SHP77 treated with DMSO at 0.1 percent for 48 hours (cell line): ENCODE data around the gene ZNF416.

ENCODE experiments used
- DNase-seq: peaks from one replicate; lab custom pipeline; 2025; lab: John Stamatoyannopoulos, UW

The ZNF416 gene

DNA sequence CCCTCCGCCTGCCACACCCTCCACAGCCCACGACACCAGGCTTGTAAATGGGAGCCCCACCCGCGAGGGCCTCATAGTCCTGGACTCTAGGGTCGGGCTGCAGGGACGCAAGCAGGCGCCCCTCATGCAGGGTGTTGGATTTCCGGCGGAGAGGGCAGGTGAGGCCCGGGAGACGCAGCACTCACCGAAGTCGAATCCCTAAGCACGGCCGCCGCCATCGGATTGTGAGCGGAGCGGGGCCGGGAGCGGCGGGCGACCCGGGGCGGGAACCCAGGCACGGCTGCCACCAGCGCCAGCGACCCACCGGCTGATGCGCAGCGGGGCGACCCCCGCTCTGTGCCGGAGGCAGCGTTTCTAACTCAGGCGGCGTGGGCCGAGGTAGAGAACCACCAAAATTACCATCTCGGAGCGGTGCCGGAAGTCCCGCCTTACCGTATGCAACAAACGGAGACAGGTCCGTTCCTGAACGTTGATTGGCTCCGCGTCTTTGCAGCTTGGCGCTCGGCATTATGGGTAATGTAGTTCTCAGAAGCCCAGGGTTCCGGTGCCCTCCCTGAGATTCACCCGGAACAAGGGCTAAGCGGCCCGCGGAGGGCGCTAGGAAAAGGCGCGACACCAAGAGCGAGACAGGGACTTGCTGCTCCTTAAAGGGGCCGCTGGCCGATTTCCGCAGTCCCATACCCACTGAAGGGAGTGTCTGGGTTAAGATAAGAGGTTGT, at the start of gene ZNF416:
Gene ZNF416, minus strand, starts transcription at position 425 of the 719 bp plus-strand sequence. Its CDS starts 207 bp downstream, at position 218.
- DNase-seq, result peak; percentile 88

DNA sequence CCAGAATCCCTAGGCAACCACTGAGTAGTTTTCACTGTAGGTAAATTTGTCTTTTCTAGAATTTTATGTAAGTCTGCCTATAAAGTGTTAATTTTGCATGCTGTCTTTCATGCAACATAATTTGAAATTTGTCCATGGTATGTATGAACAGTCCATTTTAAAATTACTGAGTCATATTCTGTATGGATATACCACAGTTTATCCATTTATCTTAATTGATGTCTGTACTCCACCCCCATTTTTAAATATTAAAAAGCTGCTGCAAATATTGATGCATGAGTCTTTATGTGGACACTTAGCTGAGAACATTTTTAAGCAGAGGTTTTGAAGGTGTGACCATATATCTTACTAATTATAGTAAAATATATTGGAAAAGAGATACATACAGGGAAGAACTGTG, 44.4 kb upstream of the ZNF416 start:
- no peak for DNase-seq

GRCh38 chr19:57620673-57621348, 42.1 kb upstream of the ZNF416 start:
- DNase-seq, result no peak

DNA sequence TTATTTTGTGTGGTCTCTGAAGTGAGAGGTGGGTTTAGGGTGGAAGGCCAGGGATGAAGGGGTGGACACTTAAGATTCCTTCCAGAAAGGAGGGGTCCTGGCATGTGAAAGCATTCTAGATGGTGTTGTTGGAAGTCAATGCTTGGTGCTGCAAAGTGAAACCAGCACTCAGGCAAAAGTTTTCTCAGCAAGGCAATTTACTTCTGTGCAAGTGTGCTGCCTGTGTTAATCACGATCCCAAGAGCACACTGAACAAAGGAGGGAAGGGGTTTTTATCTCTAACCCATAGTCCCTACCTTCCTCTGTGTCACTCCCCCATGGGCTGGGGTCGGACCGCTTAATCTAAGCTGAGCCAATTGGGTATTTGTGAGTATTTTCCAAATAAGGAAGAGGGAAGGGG, 36.6 kb upstream of the ZNF416 start:
- DNase-seq, result no peak

GRCh38 chr19:57613941-57614743, 35.4 kb upstream of the ZNF416 start, which contains the start of gene ZNF134:
Gene ZNF134, plus strand, starts transcription at chr19:57614242. Its CDS starts 5,227 bp downstream, at chr19:57619469.
- DNase-seq, result peak; percentile 82

DNA sequence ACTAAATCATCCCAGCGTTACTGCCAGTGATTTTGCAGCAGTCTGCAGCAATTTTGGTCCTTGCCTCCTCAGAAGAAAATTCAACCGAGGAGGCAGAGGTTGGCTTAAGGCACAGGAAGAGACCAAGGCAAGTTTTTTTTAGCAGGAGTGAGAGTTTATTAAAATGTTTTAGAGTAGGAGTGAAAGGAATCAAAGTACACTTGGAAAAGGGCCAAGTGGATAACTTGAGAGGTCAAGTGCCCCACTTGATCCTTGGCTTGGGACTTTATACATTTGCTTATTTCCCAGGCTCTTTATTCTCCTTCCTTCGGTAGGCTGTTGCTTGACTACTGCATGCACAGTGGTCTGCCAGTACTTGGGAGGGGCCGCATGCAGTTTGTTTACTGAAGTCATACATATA, 32.4 kb upstream of the ZNF416 start:
- no peak for DNase-seq

DNA sequence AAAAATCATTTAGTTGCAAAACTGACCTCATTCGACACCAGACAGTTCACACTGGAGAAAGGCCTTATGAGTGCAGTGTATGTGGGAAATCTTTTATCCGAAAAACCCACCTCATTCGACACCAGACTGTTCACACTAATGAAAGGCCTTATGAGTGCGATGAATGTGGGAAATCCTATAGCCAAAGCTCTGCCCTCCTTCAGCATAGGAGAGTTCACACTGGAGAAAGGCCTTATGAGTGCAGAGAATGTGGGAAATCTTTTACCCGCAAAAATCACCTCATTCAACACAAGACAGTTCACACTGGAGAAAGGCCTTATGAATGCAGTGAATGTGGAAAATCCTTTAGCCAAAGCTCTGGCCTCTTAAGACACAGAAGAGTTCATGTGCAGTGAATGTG, 28.2 kb upstream of the ZNF416 start:
- DNase-seq, result no peak

DNA sequence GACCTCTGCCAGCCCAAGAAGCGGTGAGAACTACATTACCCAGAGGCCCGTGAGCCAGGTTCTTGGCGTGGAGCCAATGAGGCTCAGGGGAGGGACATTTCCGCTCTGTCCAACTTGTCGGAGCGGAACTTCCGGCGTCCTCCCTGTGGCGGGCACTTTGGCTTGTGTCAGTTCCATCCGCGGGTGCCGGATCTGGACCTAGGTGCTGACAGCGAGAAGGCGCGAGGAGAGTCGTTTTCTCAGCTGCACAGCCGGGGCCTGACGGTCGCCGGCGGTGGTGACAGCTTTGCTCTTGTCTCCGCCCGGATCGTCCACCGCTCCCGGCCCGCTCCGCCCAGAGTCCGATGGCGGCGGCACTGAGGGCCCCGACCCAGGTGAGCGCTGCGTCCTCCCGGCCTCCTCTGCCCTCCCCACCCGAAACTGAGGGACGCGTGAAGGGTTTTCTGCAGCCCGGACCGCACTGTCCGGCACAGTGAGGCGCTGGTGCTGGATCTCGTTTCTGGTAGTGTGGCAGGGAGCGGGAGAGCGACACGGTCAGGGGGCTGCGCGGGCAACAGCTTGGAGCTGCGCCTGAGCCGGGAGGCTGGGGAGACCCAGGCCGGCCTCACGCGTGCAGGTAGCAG, 21.2 kb upstream of the ZNF416 start, which contains the start of gene ZNF530:
Gene ZNF530, plus strand, starts transcription at position 125 of the 623 bp plus-strand sequence. CDS start 4,461 bp downstream, outside the sequence.
- DNase-seq, result peak; percentile 74

DNA sequence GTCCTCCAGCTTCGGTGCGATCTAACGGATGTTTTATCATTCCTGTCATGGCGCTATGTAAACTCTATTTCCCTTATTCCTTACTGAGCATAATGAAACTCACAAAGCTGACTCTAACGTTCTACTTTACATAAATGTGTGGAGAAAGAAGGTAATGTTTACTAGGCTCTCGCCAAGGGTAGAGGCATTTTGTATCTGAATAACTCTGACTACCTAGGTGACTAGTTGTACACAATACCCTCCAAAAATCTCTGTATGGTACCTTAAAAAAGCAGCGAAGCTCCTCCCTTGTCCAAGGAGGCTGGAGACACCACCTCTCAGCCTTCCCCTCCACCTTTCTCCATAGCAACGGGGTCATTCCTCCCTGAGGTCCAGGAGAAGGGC, 20.7 kb upstream of the ZNF416 start:
- DNase-seq, result no peak

DNA sequence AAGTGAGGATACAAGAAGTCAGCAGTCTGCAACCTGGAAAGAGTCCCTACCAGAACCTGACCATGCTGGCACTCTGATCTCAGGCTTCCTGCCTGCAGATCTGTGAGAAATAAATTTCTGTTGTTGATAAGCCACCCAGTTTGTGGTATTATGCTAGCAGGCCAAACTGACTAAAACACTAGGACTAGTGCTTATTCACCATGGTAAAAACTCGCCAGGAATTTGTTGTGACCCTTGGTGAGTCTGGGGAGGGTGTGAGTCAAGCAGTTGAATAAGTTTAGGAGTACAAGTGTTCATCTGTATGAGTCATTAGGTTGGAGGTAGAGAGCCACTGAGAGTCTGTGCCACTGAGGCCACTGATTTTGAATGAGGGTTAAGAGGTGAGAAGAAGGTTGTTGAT, 8.8 kb upstream of the ZNF416 start:
- no peak for DNase-seq

DNA sequence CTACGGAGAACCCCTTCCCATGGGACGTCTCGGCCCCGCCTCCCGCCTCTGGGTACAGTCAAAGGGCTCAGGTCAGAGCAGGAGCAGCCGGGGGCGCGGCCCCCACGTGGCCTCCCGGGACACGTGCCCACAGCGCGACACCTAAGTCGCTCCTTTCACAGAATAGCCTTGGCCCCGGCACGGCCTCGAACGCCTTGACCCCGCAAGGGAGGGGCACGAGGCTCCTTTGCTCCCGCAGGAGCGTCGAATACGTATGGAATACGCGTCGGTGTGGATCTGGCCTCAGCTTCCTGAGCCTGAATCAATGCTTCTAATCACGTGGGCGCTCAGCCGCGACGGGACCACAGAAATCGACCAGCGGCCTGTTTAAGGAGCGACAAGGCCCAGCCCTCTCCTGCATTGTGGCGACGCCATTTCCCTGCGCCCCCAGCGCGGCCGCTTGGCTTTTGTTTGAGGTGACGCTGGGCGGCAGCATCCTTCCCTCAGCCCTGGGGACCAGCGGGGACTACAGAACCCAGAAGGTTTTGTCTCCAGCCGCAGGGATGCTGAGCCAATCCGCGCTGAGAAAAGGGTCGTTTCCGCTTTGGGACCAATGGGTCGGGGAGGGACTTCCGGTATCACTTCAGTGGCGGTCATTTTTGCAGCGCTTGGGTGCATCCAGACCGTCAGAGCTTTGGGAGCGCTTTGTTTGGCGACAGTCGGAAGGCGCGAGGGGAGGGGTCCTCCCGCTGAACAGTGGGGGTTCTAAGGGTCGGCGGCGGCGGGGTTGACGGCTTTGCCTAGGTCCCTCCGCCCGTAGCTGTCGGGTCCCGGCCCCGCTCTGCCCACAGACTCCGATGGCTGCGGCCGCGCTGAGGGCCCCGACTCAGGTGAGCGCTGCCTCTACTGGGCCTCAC, 5.1 kb upstream of the ZNF416 start, which contains the start of gene ZIK1:
Gene ZIK1, plus strand, starts transcription at position 625 of the 896 bp plus-strand sequence. Its CDS starts 212 bp downstream, at position 837.
- DNase-seq, result no peak

DNA sequence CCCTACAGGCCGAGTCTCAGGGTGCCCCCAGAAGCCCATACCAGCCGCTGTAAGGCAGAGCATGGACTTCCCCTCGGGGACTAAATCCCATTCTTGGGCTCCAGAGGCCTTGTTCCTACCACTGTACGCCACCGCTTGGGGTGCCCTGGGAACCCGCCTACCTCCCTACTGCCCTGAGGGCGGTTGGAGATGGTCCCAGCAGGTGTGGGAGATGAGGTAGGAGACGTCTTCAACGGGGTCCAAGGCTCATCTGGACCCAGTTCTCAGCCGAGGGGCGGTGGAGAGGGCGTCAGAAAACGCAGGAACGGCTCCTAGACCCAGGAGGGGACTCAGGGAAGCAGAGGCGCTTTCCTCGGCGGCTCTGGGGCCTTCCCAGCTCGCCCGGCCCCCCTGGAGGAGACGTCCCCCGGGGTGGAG, 4.4 kb upstream of the ZNF416 start:
- no peak for DNase-seq

- no peak for DNase-seq
Observed at GRCh38 chr19:57576661-57577060, 2.0 kb downstream of the ZNF416 start.

GRCh38 chr19:57572415-57572947, 6.2 kb downstream of the ZNF416 start:
- DNase-seq, result no peak

DNA sequence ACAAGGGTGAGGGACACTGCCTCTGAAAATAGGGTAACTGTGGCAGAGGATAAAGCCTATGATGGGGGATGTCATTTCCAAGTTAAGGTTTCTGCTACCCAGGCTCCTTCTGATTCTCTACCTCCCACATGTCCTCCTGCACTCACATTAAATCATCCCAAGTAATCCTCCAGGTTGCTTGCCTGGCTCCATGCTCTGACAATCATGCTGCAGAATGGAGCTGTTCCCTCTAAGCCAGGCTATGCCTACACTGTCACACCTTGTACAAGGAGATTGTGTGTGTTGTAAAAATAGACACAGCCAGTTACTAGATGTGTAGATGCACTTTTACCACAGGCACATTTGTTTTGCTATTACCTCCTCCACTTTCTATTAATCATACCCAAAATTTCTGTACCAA, 8.0 kb downstream of the ZNF416 start:
- no peak for DNase-seq

DNA sequence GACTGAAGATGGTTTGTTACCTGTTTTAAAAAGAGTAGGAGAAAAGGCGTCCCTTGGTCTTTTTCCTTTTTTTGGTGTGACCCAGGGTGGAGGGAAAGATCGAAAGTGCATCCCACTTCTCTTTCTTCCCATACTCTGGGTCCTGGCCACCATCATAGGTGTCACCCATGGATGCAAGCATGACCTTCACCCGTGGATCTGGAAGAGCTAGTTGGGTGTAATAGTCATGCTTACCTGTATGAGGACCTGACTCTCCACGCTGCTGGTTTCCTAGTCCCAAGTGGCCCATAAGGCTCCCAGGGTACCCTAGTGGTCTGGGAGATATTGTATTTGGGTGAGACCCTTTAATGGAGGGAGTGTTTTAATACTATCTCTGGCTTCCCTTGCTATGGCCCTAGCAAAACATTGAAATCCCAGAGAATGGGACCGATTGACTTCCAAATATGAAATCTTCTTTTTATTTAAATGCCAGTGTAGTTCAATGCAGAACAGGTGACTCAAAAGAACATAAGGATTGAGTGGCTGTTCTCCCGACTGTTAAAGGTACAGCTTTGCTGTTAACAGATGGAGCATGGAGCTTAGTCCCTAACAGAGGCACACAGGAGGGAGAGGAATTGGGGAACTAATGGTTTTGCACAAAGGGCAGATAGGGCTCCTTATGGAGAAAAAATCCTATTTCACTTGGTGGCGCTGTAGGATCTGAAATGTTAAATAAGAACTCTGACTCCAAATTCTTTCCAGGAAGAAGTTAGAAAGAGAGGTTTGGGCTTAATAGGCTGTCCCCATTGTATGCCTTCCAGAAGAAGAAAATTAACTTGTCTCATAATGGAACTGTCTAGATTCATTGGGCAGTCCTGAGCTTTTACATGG, 12.1 kb downstream of the ZNF416 start:
- DNase-seq, result no peak

DNA sequence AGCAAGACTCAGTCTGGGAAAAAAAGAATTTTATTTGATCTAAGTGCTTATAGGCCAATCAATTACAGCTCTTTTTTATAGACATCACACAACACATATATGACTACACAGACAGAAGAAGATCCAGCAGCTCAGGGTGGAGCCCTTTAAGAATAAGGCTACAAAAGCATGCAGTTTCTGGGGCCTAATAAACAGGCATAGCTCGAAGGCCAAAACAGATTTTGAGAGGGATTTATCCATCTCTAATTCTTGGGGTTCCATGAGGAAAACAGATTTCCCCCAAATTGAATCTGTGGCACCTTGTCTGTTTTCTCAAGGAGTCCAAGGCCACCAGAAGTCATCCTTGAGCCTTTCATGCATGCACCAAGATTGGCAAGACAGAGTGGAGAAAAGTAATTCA, 15.2 kb downstream of the ZNF416 start:
- no peak for DNase-seq

DNA sequence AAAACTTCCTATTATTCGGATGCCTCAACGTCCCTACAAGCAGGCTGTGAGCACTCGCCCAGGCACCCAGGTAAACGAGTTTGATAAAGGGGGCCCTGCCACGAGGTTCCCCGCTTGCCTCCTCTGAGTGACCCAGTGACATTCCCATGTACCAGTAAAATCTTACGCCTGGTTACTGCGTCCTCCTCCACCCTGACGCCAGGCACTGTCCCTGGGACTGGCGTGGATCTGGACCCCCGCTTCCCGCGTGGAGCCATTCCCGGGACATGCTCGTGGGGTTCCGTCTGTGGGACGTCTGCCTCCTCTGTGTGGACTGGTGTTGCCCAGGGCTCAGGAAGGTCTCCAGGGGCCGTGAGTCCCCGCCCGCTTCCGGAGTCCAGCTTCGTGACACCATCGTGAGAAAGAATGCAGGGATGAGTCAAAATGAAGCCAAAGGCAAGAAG, 18.6 kb downstream of the ZNF416 start:
- DNase-seq, result no peak

- peak; percentile 34 for DNase-seq
Observed at GRCh38 chr19:57559404-57560025, 19.2 kb downstream of the ZNF416 start, which contains the start of gene ZNF550. Gene ZNF550, minus strand, starts transcription at chr19:57559863. Its CDS starts 181 bp downstream, at chr19:57559682.
